RWPE2 (cell line): ENCODE measurements around the gene FSCN2.

Experiments
- ATAC-seq: fragments of 200-7000 bp; cut with Tn5 transposase; 3 replicates; pipeline ENCODE4 v1.9.1; 2021; ENCODE audit warnings: low read depth
- DNase-seq: peaks from one replicate; pipeline ENCODE4 v3.0.0-alpha.2; 2020; ENCODE audit warnings: low spot score
- H3K27ac ChIP-seq: fragments of 450-650 bp; 2 replicates; pipeline ENCODE4 v1.5.1; 2017; ENCODE audit warnings: mild to moderate bottlenecking; ENCODE audit not compliant: poor library complexity, severe bottlenecking
- H3K27me3 ChIP-seq: fragments of 250-450 bp; sonication (Bioruptor Pico); 2 replicates; pipeline ENCODE4 v1.5.1; 2021; ENCODE audit warnings: mild to moderate bottlenecking, moderate library complexity; ENCODE audit not compliant: insufficient read depth, poor library complexity, severe bottlenecking
- H3K36me3 ChIP-seq: fragments of 250-450 bp; sonication (Bioruptor Pico); 2 replicates; pipeline ENCODE4 v1.5.1; 2020; ENCODE audit warnings: low read depth, mild to moderate bottlenecking, moderate library complexity
- H3K4me1 ChIP-seq: fragments of 250-450 bp; sonication (Bioruptor Pico); 2 replicates; pipeline ENCODE4 v1.5.1; 2021; ENCODE audit warnings: mild to moderate bottlenecking, moderate library complexity; ENCODE audit not compliant: insufficient read depth, poor library complexity, severe bottlenecking
- H3K4me3 ChIP-seq: fragments of 250-450 bp; sonication (Bioruptor Pico); 2 replicates; pipeline ENCODE4 v1.5.1; 2021; ENCODE audit warnings: mild to moderate bottlenecking, moderate library complexity; ENCODE audit not compliant: severe bottlenecking
- H3K9me3 ChIP-seq: fragments of 250-450 bp; sonication (Bioruptor Pico); 2 replicates; pipeline ENCODE4 v1.5.1; 2021; ENCODE audit warnings: mild to moderate bottlenecking, moderate library complexity; ENCODE audit not compliant: severe bottlenecking
- CTCF ChIP-seq: fragments of 450-650 bp; IDR thresholded peaks from one replicate; pipeline ENCODE4 v1.5.1; 2017; ENCODE audit warnings: mild to moderate bottlenecking, moderate library complexity; ENCODE audit not compliant: poor library complexity, severe bottlenecking

FSCN2 gene

DNA sequence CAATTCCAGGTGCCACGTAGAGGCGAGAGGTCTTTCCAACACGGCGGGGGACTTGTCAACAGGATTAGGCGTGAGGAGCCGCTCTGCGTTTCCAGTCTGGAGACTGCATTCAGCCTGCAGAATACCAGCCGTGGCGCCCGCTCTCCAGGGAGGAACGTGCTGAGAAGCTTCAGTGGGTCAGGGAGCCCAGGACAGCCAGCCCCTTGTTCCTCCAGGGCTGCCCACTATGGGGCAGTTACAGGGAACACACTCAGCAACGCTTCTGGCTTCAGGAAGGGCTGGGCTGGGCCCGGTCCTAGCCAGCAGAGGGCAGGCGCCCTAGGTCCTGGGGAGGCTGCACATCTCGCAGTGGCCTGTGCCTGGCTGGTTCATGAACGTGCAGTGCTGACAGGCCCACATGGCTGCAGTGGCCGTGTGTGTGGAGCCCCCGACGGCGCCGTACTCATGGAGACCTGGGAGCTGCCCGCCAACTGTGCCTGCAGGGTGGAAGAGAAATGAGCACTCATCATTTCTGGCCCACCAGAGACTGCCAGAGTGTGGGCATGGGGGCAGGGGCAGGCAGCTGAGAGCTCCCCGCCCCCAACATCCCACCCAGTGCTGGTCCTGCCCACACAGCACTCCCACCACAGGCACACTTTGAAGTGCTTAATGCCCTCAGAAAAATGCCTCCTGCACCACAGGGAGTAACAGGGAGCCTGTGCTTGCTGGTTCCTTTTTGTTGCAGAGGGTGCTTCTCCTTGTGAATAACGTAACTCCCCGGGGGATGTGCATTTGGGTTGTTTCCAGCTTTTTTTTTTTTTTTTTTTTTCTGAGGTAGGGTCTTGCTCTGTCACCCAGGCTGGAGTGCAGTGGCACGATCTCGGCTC is 31.0 kb downstream of the FSCN2 start:
- Histone ChIP-seq H3K27ac (no peak overlapping the region), H3K4me1 (peaks cover 6% of the 10 kb centered on the region), H3K36me3 (peaks cover 64% of the 10 kb centered on the region), H3K27me3 (no peaks in the 10 kb centered on the region), H3K9me3 (no peaks in the 10 kb centered on the region), H3K4me3 (no peak overlapping the region)
- peak; percentile 30 for TF ChIP-seq CTCF
- ATAC-seq: peak; percentile 49
- peak; percentile 64 for DNase-seq

GRCh38 chr17:81561494-81561885 is 33.3 kb downstream of the FSCN2 start:
- no peak overlapping the region for H3K4me3 ChIP-seq
- no peaks in the 10 kb centered on the region for H3K9me3 ChIP-seq
- no peak for DNase-seq
- H3K4me1 ChIP-seq: peaks cover 17% of the 10 kb centered on the region
- H3K27me3 ChIP-seq: no peaks in the 10 kb centered on the region
- peak overlapping the region; percentile 27 for H3K27ac ChIP-seq
- peaks cover 88% of the 10 kb centered on the region for H3K36me3 ChIP-seq
- TF ChIP-seq CTCF: no peak
- no peak for ATAC-seq

- Histone ChIP-seq H3K4me1 (peaks cover 36% of the 10 kb centered on the region), H3K9me3 (no peaks in the 10 kb centered on the region), H3K27me3 (no peaks in the 10 kb centered on the region), H3K27ac (peak overlapping the region; percentile 99), H3K4me3 (no peak overlapping the region), H3K36me3 (peaks cover 89% of the 10 kb centered on the region)
- DNase-seq (no peak), ATAC-seq (no peak)
- TF ChIP-seq CTCF: no peak
These were observed 35.8 kb downstream of the FSCN2 start for GRCh38 chr17:81563861-81564586.

- DNase-seq: no peak
- ATAC-seq: no peak
- H3K4me3 ChIP-seq: no peak overlapping the region
- no peaks in the 10 kb centered on the region for H3K9me3 ChIP-seq
- H3K4me1 ChIP-seq: peaks cover 36% of the 10 kb centered on the region
- no peaks in the 10 kb centered on the region for H3K27me3 ChIP-seq
- H3K36me3 ChIP-seq: peaks cover 92% of the 10 kb centered on the region
- H3K27ac ChIP-seq: peak overlapping the region; percentile 99
- TF ChIP-seq CTCF: no peak
These were observed 36.6 kb downstream of the FSCN2 start for GRCh38 chr17:81564778-81565177.
